Mucosa of rectum (tissue), 2 donors: Measurements from ENCODE around the gene RSL1D1.

Source experiments
- H3K27ac ChIP-seq, 2 donors: one replicate each; pipeline ENCODE4 v1.7.0; 2013; ENCODE audit warnings: inconsistent platforms in 2 of 2, low read depth in 2 of 2, low read length in 2 of 2
- H3K27me3 ChIP-seq, 2 donors: one replicate each; pipeline ENCODE4 v1.7.0; 2013; ENCODE audit warnings: low read length in 2 of 2; ENCODE audit not compliant: control insufficient read depth in 2 of 2, insufficient read depth in 2 of 2
- H3K36me3 ChIP-seq, 2 donors: one replicate each; pipeline ENCODE4 v1.7.0; 2013; ENCODE audit warnings: low read length in 2 of 2; ENCODE audit not compliant: control insufficient read depth in 2 of 2, insufficient read depth in 2 of 2
- H3K4me1 ChIP-seq, 2 donors: one replicate each; pipeline ENCODE4 v1.7.0; 2013; ENCODE audit warnings: low read length in 2 of 2, mild to moderate bottlenecking in 1 of 2; ENCODE audit not compliant: control insufficient read depth in 2 of 2, insufficient read depth in 2 of 2
- H3K4me3 ChIP-seq, 2 donors: one replicate each; pipeline ENCODE4 v1.7.0; 2013; ENCODE audit warnings: low read length in 2 of 2
- H3K9ac ChIP-seq, 2 donors: one replicate each; pipeline ENCODE4 v1.7.0; 2013; ENCODE audit warnings: low read length in 2 of 2, low read depth in 1 of 2, mild to moderate bottlenecking in 1 of 2
- H3K9me3 ChIP-seq, 2 donors: one replicate each; pipeline ENCODE4 v1.7.0; 2013; ENCODE audit warnings: low read length in 2 of 2; ENCODE audit not compliant: control insufficient read depth in 2 of 2
- donor health status: healthy.
- donor health status: Normal muscosa, but diverticular disease.

The RSL1D1 gene

DNA sequence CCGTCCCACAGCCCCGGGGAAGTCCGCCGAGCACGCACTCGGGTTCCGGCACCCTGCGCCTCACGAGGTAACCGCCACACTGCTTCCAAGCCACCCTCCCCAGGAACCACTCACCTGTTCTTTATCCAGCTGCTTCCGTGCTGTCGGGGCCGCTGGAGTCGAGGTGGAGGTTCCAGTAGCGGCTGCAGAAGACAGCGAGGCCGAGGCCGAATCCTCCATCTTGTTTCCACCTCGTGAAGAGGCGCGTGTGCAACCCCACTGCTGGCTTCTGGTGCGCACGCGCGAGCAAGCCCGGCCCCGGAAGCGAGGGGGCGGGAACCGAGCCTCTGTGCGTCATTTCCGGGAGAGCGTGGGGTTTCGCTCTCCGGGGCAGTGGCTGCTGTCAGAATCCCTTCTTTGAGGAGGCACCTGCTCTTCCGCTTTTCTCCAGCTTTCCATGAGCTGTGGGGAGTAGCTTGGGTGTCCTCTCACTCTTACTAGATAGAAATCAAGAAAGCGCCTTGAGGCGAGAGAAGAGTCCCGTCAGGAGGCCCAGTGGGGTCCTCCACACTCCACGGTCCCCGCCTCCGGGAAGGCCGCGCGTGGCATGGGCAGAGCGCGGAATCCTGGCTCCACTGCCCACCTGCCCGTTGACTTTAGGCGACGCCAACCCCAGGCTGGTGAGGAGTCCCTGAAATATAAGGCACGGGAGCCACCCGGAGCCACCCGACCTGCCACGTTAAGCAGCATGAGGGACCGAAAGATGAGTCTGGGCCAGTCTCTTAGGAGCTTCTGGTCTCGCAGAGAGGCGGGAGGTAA is at the start of gene RSL1D1:
Gene RSL1D1, minus strand, starts transcription at position 249 of the 798 bp plus-strand sequence. Its CDS starts 30 bp downstream, at position 219.
- Histone ChIP-seq H3K27me3 (no peaks in the 10 kb centered on the region), H3K4me3 (peak within 1 kb of the TSS; percentile 94 to 99), H3K27ac (peak within 1 kb of the TSS; percentile 86 to 88), H3K36me3 (peaks cover 16 to 21% of the 10 kb centered on the region in 2 donors), H3K9me3 (no peaks in the 10 kb centered on the region), H3K4me1 (peaks cover 8 to 9% of the 10 kb centered on the region in 2 donors), H3K9ac (peak within 1 kb of the TSS; percentile 85 to 93)

GRCh38 chr16:11901091-11901490 is 49.7 kb upstream of the RSL1D1 start:
- peaks cover 11 to 15% of the 10 kb centered on the region in 2 donors for H3K36me3 ChIP-seq
- no peaks in the 10 kb centered on the region for H3K9me3 ChIP-seq
- H3K4me3 ChIP-seq = no peak overlapping the region
- no peaks in the 10 kb centered on the region for H3K27me3 ChIP-seq
- no peak overlapping the region for H3K27ac ChIP-seq
- no peaks in the 10 kb centered on the region for H3K4me1 ChIP-seq
- H3K9ac ChIP-seq = no peak overlapping the region

DNA sequence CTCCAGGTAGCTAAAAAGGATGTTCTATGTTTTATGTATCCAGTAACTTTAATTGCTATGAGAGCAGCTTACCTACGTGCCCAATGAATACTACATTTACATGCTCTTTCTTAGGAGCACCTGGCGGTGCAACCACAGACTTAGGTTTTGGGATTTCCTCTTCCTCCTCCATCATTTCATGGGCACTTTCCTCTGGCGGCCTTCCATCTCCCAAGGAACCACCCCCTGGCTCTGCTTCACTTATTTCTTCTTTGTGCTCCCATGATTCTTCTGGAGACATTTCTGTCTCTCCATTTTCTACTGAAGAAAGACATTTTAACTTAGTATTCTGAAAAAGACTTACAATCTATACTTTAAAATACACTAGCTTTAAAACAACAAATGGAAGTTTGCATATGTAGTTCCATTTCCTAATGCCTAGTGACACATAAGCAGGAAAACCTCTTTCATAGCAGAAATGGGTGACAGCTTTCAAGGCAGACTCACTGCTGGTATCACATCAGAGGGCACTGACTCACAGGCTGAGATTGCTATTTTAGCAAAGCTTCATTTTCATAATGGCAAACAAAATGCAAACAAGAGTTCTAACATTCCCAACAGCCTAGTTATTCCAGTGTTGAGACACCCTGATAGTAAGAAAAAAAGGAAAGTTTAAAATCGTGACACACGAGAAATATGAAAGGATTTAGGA is 45.3 kb upstream of the RSL1D1 start:
- H3K36me3 ChIP-seq = peaks cover 24 to 32% of the 10 kb centered on the region in 2 donors
- H3K4me3 ChIP-seq = no peak overlapping the region
- no peak overlapping the region for H3K9ac ChIP-seq
- no peaks in the 10 kb centered on the region for H3K27me3 ChIP-seq
- no peaks in the 10 kb centered on the region for H3K4me1 ChIP-seq
- no peak overlapping the region for H3K27ac ChIP-seq
- H3K9me3 ChIP-seq = no peaks in the 10 kb centered on the region

GRCh38 chr16:11893571-11893970 is 42.2 kb upstream of the RSL1D1 start:
- Histone ChIP-seq H3K27me3 (no peaks in the 10 kb centered on the region), H3K9me3 (no peaks in the 10 kb centered on the region), H3K9ac (no peak overlapping the region), H3K27ac (no peak overlapping the region), H3K36me3 (peaks cover 27 to 36% of the 10 kb centered on the region in 2 donors), H3K4me1 (no peaks in the 10 kb centered on the region), H3K4me3 (no peak overlapping the region)

GRCh38 chr16:11892761-11893160 is 41.4 kb upstream of the RSL1D1 start:
- Histone ChIP-seq H3K4me3 (no peak overlapping the region), H3K27me3 (no peaks in the 10 kb centered on the region), H3K36me3 (peaks cover 31 to 41% of the 10 kb centered on the region in 2 donors), H3K9ac (no peak overlapping the region), H3K9me3 (no peaks in the 10 kb centered on the region), H3K27ac (no peak overlapping the region), H3K4me1 (no peaks in the 10 kb centered on the region)

DNA sequence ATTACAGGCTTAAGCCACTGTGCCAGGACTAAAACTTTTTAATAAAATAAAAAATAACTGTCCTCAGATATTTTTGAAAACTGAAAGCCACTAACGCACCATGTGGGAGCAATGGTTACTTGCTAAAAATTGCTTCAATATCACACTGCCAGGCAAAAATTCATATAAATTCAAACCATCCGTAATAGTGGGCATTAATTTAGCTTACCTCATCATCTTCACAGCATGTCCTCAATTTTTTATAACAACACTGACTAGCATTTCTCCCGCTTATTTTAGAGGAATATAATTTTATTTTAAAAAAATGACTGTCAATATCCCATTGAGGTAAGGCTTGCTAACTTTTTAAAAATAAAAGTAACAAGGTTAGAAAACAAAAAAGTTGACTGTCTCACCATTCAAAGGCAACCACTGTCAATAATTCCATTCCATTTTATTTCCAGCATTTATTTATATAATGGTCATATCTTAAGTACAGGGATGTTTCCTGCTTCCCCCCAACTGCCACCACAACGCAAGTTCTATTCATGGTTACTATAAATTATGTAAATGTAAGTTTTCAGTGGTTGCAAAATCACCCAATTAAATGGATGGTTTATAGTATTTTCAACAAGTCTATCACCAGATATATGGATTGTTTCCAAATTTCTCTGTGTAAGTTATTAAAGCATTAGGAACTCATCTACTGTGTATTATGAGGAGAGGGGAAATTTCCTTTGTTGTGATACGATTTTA is 39.1 kb upstream of the RSL1D1 start:
- H3K9ac ChIP-seq = no peak overlapping the region
- no peak overlapping the region for H3K4me3 ChIP-seq
- H3K27ac ChIP-seq = no peak overlapping the region
- no peaks in the 10 kb centered on the region for H3K27me3 ChIP-seq
- H3K9me3 ChIP-seq = no peaks in the 10 kb centered on the region
- peaks cover 42 to 50% of the 10 kb centered on the region in 2 donors for H3K36me3 ChIP-seq
- H3K4me1 ChIP-seq = no peaks in the 10 kb centered on the region

GRCh38 chr16:11886881-11887280 is 35.5 kb upstream of the RSL1D1 start:
- Histone ChIP-seq H3K4me3 (no peak overlapping the region), H3K4me1 (no peaks in the 10 kb centered on the region), H3K27me3 (no peaks in the 10 kb centered on the region), H3K27ac (no peak overlapping the region), H3K9me3 (no peaks in the 10 kb centered on the region), H3K9ac (no peak overlapping the region), H3K36me3 (peaks cover 50 to 52% of the 10 kb centered on the region in 2 donors)

- H3K36me3 ChIP-seq = peaks cover 50 to 64% of the 10 kb centered on the region in 2 donors
- no peaks in the 10 kb centered on the region for H3K27me3 ChIP-seq
- H3K4me1 ChIP-seq = no peaks in the 10 kb centered on the region
- no peak overlapping the region for H3K27ac ChIP-seq
- no peak overlapping the region for H3K9ac ChIP-seq
- H3K4me3 ChIP-seq = no peak overlapping the region
- H3K9me3 ChIP-seq = no peaks in the 10 kb centered on the region
Observed at GRCh38 chr16:11884035-11884434, 32.7 kb upstream of the RSL1D1 start.

- Histone ChIP-seq H3K27ac (no peak overlapping the region), H3K9ac (no peak overlapping the region), H3K36me3 (peaks cover 39 to 69% of the 10 kb centered on the region in 2 donors), H3K27me3 (no peaks in the 10 kb centered on the region), H3K9me3 (no peaks in the 10 kb centered on the region), H3K4me3 (no peak overlapping the region), H3K4me1 (no peaks in the 10 kb centered on the region)
Observed at GRCh38 chr16:11880007-11880406, 28.7 kb upstream of the RSL1D1 start.

GRCh38 chr16:11877374-11877773 is 26.0 kb upstream of the RSL1D1 start:
- Histone ChIP-seq H3K4me3 (no peak overlapping the region), H3K27ac (no peak overlapping the region), H3K27me3 (no peaks in the 10 kb centered on the region), H3K4me1 (no peaks in the 10 kb centered on the region), H3K9ac (no peak overlapping the region), H3K9me3 (no peaks in the 10 kb centered on the region), H3K36me3 (peaks cover 30 to 74% of the 10 kb centered on the region in 2 donors)
